GM21619 (cell line): ENCODE data around the gene GRB10.

ENCODE experiments used
- ATAC-seq: cut with Tn5 transposase; IDR thresholded peaks from one replicate; pipeline ENCODE4 v1.9.1; 2021; ENCODE audit not compliant: unreplicated experiment

The GRB10 gene

DNA sequence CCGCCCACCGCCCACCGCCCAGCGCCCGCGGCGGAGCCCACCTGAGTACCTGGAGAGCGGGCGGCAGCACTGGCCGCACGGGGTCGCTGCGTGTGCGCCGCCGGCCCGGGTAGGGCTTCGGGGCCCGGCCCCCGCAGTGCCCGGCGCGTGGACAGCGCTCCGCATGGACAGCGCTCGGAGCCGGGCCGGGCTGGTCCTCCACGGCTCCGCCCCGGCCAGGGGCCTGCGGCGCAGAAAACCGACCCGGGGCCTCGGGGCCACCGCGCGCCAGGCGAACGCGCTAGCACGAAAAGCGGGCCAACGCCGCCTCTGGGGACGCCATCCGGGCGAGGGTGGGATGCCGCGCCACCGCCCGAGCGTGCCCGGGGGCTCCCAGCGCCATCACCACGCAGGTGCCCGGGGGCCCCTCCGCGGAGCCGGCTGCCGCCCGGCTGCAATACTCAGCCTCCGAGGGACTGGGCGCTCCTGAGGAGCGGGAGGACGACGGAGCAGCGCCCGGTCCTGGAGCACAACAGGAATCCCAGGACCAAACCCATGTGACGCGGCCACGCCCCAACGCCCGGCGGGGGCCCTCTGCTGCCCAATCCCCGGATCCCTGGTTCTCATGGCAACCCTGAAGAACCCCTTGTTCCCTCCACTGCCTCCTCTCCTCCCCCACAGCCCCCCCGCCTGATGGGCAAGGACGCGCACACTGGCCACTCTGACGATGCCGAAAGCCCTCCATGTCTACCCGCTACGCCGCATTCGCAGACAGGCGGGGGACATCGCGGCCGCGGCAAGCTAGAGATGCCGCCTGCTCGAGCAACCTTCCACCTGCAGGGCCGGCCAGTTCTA, at the start of gene GRB10:
Gene GRB10, minus strand, starts transcription at position 522 of the 834 bp plus-strand sequence. CDS start 50,574 bp downstream, outside the sequence.
- ATAC-seq = no peak

DNA sequence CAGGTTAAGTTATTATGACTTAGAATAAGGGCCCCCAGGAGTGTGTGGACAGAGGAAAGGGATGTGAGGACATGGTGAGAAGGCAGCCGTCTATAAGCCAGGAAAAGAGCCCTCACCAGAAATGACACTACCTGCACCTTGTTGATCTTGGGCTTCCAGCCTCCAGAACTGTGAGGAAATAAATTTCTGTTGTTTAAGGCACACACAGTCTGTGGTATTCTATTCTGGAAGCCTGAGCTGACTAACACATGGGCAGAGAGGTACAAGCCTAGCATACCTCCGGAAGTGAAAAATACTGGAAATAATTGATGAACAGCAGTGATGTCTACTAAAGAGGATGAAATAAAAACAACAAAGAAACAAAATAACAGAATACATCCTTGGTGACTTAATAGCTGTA, 46.1 kb upstream of the GRB10 start:
- no peak for ATAC-seq

DNA sequence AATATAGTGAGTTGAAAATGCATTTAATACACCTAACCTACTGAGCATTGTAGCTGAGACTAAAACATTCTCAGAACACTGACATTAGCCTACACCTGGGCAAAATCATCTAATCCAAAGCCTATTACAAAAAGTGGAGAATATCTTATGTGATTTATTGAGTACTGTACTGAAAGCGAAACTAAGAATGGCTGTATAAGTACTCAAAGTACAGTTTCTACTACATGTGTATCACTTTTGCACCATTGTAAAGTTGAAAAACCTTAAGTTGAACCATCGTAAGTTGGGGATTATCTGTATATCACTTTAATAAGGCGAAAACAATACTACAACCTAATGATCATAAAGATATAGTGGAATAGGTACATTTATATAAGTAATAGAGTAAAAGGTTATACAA, 45.4 kb upstream of the GRB10 start:
- no peak for ATAC-seq

DNA sequence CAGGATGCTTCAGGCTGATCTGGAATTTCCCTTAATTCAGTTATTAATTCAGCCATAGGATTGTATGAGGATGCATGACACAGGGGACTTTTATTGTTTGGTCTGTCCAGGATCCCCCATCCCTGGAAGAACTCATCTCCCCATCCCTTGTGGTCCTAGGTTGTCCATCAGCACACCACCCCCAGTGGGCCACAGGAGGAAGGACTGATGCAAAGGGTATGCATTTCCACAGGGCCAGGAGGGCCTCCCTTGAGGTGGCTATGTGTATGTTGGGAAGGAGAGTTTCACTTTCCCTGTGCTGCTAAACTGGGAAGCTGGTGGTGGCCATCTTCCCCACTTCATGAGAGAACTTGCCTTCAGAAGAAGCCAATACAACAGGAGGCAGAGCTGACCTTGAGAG, 44.6 kb upstream of the GRB10 start:
- ATAC-seq = no peak

DNA sequence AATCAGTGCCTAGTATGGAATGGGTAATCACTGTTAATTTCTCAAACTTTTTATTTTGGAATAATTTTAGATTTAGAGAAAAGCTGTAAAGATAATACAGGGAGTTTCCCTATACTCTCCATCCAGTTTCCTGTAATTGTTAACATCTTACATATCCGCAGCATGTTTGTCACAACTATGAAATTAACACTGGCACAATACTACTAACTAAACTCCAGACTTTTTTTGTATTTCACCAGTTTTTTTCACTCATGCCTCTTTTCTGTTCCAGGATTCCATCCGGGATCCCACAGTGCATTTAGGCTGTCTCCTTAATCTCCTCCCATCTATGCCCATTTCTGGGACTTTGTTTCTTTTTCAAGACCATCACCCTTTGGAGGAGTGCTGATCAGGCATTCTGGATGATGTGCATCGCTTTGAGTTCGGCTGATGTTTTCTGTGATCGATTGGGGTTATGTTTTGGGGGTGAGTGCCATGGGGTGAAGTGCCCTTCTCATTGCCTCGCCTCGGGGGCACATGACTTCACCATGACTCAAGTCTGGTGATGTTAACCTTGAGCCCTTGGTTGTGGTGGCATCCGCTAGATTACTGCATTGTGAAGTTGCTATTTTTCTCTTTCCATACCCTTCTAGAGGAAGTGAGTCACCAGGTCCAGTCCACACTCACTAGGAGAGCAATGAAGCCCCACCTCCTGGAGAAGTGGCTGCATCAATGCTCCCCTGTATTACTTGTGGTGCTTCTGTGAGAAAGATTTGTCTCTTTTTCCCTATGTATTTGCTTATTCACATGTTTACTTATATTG, 43.9 kb upstream of the GRB10 start:
- no peak for ATAC-seq

DNA sequence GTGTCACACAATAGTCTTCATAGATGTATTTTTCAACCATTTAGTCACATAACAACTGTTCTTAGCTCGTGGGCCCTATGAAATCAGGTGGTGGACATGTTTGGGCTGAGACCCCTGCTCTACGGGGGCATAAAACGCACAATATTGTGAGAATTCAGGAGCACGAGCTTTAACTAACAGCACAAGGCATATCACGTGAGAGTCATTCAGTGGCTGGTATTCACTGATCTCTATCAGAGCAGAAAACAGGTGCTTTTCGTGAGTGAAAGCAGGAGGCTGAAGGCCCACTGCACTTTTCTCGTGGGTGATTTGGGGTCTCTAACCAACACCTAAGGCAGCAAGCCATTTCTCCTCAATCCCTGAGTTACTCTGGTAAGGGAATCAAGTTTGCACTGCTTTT, 42.8 kb upstream of the GRB10 start:
- no peak for ATAC-seq

DNA sequence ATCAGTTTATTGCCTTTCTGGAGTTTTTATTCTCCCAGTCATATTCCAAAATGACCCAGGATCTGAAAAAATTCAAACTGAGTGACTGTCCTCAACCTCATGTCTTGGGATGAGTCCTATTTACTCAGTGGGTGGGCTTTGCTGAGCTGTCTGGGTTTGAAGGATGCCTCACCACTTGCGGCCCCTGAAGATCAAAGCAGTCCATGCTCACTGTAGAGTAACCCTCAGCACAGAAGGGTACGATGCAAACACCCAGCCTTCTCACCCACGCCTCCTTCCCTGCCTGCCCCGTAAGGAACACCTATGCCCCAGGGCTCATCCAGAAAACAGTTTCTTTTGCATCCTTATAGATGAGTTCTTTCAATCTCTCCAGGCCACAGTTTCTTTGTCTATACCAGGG, 42.2 kb upstream of the GRB10 start:
- no peak for ATAC-seq

DNA sequence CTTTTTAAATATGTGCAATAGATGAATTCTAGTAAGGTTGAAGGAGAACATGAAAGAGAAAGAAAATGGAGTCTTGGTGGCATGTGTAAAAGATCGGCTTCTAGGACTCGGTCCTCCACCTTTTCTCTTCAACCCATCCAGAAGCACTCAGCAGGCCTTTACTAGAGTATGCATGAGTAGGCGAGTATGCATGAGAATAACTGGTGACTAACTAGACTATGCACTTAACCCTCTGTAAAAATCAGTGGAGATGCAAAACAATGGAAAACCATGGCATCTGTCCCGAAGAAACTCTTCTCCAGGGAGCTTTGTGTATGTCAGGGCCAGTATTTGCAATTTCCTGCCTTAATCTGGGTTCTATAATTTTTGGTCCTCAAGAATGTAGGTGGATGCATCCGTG, 40.0 kb upstream of the GRB10 start:
- no peak for ATAC-seq

DNA sequence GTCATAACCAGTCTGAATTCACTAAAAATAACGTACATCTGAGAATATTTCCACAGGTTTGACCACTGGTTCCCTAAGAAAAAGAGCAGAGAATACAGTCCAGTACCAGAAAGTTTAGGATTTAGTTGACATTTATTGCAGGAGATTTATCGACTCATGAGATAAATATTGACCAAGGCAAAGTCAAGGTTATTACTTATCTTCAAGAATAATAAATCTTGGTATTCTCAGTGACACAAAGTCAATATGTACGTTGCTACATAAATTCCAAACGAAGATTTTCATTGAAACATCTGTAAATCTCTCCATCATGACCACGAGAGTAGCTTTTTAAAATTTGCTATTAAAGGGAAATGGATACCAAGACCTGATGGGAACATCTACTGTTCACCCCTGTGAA, 39.4 kb upstream of the GRB10 start:
- ATAC-seq = no peak

DNA sequence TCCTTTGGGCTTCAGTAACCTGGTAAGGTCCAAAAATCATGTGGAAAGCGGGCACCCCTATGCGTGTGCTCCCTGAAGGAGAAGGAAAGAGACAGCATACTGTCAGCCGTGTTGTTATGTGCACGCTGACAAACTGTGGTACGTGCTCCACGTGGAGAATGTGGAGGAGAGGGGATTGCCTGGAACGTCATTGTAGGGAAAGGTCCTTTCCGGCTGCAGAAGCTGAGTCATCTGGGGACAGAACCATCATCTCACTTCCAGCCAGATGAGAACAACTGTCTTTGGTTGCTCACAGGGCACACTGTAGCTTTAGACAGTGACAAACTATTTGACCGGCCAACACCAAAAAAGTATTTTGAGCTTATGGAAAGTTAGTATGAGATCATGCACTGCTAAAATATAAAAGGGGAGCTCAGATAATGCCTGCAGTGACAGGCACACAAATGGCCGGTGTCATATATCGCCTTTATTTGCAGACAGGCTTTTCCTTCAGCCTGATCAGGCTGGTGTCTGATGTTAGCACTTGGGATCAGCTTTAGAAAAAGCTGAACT, 38.8 kb upstream of the GRB10 start:
- no peak for ATAC-seq

DNA sequence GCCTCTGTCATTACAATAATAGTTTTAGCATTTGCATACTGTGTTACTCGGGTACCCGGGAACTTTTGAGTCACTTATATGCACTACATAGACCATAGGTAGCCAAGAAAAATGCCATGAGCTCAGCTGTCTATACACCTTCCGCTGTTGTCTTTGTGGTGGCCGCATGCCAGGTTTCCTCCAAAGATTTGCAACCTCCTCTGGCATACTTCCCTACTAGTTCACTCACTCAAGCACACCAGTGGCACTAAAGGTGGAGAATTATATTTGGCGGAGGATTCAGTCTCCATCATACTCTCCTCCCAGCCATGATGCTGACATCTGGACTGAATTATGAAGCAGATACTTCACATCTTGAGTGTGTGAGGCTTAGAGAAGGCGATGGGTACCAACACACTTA, 35.6 kb upstream of the GRB10 start:
- no peak for ATAC-seq

DNA sequence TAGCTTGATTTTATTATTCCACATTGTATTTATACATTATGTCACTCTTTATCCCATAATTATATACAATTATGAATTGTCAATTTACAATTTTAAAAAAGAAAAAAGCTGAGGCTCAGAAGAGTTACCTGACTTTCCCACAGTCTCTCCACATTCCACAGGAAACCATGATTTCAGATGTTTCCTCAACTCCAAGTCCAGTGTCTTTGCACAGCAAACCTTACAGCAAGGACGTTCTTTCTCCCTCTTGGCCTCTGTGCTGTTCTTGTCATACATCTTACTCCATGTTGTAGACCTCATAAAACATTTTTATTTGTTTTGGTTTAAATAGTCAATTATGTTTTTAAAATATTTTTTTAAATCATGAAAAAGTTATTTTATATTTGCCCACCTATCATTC, 34.9 kb upstream of the GRB10 start:
- ATAC-seq = no peak

DNA sequence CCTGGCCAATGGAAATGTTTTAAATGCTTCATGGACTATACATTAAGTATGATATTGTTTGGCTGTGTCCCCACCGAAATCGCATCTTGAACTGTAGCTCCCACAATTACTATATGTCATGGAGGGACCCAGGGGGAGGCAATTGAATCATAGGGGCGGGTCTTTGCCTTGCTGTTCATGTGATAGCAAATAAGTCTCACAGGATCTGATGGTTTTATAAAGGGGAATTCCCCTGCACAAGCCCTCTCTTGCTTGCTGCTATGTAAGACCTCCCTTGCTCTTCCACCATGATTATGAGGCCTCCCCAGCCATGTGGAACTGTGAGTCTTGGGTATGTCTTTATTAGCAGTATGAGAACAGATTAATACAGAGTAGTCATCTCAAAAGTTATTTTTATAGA, 32.4 kb upstream of the GRB10 start:
- no peak for ATAC-seq

DNA sequence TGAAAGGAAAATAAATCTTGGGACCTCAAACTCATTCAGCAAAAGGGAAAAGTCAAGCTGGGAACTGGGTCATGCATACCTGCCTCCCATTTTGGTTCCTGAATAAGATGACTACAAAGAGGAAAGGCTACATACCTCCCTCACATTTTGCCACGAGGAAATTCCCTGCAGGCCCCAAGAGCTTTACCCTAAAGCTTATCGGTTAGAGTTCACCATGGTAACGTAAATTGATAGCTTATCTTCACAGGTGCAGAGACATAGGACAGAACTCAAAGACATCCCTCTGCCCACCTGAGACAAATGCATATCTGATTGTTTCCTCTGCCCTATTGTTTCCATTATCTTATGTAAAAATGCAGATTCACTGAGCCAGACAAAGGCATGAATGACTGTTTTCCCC, 31.5 kb upstream of the GRB10 start:
- ATAC-seq = no peak

DNA sequence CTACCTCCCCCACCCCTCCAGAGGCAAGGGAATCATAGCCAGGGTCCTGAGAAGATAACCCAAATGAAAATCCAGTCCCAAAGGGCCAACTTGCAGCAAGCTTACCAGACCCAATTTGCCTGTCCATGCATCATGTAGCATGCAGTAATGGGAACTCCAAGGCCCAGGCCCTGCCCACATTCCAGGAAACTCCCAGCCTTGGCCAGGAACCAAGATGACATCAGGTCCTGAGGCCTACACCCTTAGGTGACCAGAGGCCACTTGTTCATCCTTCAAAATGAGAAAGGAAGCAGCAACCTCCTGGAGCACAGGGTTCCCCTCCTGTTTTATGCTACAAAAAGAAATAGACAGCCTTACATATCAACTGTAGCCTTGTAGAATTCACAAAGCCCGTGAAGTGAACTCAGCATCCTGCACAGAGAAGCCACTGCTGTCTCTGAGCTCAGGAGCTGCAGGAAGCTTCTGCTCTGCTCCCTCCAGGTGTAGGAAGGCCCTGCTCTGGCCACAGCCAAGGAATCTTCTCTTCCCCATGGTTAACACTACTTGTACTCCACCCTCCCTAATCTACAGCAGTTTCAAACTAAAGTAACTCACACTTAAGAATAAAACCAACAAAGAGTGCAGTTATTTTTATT, 30.3 kb upstream of the GRB10 start:
- no peak for ATAC-seq

DNA sequence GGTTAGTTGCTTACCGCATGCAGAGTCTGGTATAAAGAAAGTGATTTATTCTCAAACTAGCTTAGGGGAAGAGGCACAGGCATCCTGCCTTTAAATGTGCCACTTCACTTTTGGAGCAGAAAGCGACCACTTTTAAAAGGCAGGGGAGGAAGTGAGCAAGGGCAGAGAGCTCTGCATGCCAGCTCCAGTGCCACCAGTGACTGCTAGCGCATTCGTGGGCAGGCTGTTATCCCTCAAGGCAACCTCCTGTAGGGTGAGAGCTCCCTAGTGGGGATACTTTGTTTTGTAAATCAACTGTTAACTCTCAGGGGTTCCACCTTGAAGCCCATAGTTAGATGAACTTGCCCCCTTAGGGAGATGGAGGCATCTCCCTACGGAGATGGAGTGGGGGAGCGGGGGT, 29.4 kb upstream of the GRB10 start:
- no peak for ATAC-seq

DNA sequence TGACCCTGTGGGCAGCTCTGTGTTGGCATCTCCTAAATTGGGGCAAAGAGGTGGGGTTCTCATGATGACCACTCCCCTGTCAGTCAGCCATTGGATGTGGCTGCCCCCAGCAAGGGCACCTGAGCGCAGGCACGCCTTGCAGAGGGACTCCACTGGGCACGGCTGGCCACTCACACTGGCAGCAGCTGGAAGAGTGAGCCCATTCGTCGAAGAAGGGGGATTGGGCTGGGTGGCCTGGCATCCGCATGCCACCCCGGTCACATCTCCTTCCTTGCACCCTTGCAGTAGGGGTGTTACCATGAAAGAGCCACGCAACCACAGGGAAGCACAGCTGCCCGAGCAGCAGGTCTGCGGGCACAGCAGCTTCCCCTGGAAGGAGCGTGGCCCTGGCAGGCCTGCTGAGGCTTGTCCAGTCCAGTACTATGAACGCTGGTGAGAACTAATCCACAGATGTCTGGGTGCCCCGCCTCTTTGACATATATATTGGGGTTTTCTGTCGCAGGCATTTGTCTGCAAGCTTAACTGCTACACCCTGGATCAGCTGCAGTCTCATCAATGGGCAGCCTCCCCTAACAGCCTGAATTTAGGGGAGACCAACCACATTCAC, 25.7 kb upstream of the GRB10 start:
- ATAC-seq = no peak

DNA sequence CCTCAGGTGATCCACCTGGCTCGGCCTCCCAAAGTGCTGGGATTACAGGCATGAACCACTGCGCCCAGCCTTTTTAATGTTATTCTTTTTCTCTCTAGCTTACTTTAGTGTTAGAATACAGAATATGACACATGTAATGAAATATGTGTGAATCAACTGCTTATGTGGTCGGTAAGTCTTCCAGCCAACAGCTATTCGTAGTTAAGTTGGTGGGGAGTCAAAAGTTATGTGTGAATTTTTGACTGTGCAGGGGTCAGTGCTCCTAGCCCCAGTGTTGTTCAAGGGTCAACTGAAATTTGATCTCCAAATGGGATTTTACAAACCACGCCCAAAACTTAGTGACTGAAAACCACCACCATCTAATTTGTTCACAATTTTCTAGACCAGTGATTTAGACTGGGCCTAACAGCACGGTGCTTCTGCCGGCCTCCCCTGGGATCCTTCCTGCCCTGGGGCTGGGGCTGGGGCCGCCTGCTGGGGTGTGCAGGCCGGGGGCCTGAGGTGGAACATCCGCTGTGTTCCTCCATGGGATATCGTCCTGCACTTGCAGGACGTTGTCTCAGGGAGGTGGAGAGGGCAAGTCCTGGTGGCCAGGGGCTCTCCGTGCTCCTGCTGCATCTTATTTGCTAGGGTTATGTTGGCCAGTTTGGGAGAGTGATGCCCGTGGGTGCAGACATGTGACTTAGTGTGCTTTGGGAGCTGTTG, 24.5 kb upstream of the GRB10 start:
- no peak for ATAC-seq

DNA sequence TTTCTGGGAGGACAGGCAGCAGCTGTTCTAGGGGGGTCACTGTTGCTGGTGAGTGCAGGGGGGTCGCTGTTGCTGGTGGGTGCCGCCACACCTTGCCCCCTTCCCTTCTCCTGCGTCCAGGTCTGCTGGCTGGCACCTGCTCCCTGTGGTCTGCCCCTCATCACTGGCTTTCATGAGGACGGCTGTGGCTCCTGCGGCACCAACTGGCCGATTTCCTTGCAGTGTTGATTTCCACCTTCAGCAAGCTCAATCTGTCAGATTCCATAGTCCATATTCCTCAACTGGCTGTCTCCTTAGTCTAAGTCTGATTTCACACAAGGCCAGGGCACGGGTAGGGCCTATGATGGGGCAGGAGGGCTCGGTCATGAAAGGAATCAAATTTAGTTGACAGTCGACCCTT, 23.4 kb upstream of the GRB10 start:
- ATAC-seq = no peak

DNA sequence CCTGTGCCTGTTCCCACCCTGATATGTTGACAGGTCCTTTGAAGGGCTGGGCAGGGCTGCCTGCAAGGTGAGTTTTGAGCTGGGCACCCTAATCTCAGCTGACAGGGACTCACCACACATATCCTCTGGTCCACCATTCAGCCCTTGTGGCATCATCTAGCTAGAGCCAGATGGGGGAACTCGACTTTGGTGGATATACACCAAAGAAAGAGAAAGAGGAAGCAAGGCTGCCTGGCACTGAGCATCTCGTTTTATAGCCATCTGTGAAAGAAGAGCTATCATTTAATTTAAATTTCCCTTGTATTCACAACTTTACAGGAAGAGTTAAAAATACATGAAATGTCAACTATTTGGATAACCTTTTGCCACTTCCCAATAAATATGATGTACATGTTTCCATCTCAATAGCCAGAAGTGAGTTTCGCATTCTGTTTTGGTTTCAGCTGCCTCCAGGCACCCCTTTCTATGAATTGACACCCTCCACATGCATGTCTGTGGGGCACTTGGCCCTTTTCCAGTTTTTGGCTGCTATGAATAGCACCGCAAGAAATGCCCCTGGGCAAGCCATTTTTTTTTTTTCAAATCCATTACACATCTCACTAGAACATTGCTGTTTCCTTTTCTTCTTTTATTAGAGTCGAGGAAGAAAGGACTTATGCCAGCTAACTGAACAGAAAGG, 22.9 kb upstream of the GRB10 start:
- ATAC-seq = no peak
